Measurements from ENCODE around the gene MEF2B.
A peak's percentile ranks its signal among the peaks of the same experiment; 100 is the strongest.
"Not testable (repeated sequence)": the region's sequence is repeated elsewhere in the genome, so short reads cannot be mapped to it uniquely, and the experiment has no call there.

The MEF2B gene

GRCh38 chr19:19121371-19121770 is 48.7 kb downstream of the MEF2B start:
- DNase-seq: no peak

- DNase-seq: peak; percentile 17 to 19
Observed at GRCh38 chr19:19120308-19121231, 49.5 kb downstream of the MEF2B start.

- no peak for DNase-seq
Observed at GRCh38 chr19:19119325-19120237, 50.5 kb downstream of the MEF2B start.

- DNase-seq: peak; percentile 36 to 49
Observed at GRCh38 chr19:19115954-19116353, 54.1 kb downstream of the MEF2B start.

- no peak for DNase-seq
Observed at GRCh38 chr19:19113040-19113626, 56.9 kb downstream of the MEF2B start.

- DNase-seq: no peak
Observed at GRCh38 chr19:19111967-19112580, 58.0 kb downstream of the MEF2B start.

- DNase-seq: no peak
Observed at GRCh38 chr19:19111136-19111835, 58.8 kb downstream of the MEF2B start.

- peak in 1 of 2 donors; percentile 7 for DNase-seq
Observed at GRCh38 chr19:19110410-19111135, 59.5 kb downstream of the MEF2B start.

- no peak for DNase-seq
Observed at GRCh38 chr19:19109601-19110000, 60.5 kb downstream of the MEF2B start.

- no peak for DNase-seq
Observed at GRCh38 chr19:19107654-19108053, 62.4 kb downstream of the MEF2B start.

GRCh38 chr19:19106938-19107337 is 63.1 kb downstream of the MEF2B start:
- not testable (repeated sequence) for DNase-seq

GRCh38 chr19:19106056-19106551 is 64.0 kb downstream of the MEF2B start:
- no peak for DNase-seq

GRCh38 chr19:19105365-19106055 is 64.6 kb downstream of the MEF2B start:
- DNase-seq: no peak

GRCh38 chr19:19103167-19103566 is 66.9 kb downstream of the MEF2B start:
- DNase-seq: no peak

- not testable (repeated sequence) for DNase-seq
Observed at GRCh38 chr19:19102566-19102965, 67.5 kb downstream of the MEF2B start.

GRCh38 chr19:19101540-19101939 is 68.5 kb downstream of the MEF2B start:
- DNase-seq: no peak

- no peak for DNase-seq
Observed at GRCh38 chr19:19098703-19099632, 71.1 kb downstream of the MEF2B start.

GRCh38 chr19:19098084-19098702 is 71.9 kb downstream of the MEF2B start:
- DNase-seq: no peak

All from CD4-positive, alpha-beta T cell treated with Interleukin-4 for 1 hour (primary cell).